K562 (cell line): ENCODE results near the gene TOR1A. TPM values are rescaled to one million over a fixed set of nuclear protein-coding genes. Genes with fewer than 3 reads are reported as not detected.
A peak's percentile ranks its signal among the peaks of the same experiment; 100 is the strongest.

Source experiments
- CBFA2T2 ChIP-seq: fragments of 450-650 bp; conservative IDR thresholded peaks from 2 replicates; pipeline ENCODE4 v1.6.1; 2017; ENCODE audit warnings: mild to moderate bottlenecking
- CCNT2 ChIP-seq: IDR thresholded peaks from 2 replicates; pipeline ENCODE4 v1.6.1; 2011; ENCODE audit warnings: borderline replicate concordance, low read depth, mild to moderate bottlenecking, moderate library complexity, mixed read lengths, low read length; ENCODE audit not compliant: insufficient read length; ENCODE audit errors: extremely low read depth
- CXXC5 ChIP-seq: fragments of 250-450 bp; sonication (Bioruptor Pico); IDR thresholded peaks from 2 replicates; pipeline ENCODE4 v1.8.0; 2022; ENCODE audit warnings: inconsistent platforms, mild to moderate bottlenecking, moderate library complexity
- ELF2 ChIP-seq: fragments of 250-450 bp; sonication (Bioruptor Pico); IDR thresholded peaks from 2 replicates; pipeline ENCODE4 v1.5.0; 2021; ENCODE audit warnings: mild to moderate bottlenecking
- IRF2 ChIP-seq: sonication (generic); formaldehyde crosslinking; IDR thresholded peaks from 2 replicates; pipeline ENCODE4 v1.8.1; 2022; ENCODE audit warnings: mild to moderate bottlenecking, missing genetic modification reagents
- KDM5B ChIP-seq: fragments of 200-600 bp; sonication (generic); IDR thresholded peaks from 2 replicates; pipeline ENCODE4 v1.6.1; 2012; ENCODE audit warnings: low read depth, mild to moderate bottlenecking, moderate library complexity, low read length, control low read depth, inconsistent platforms; ENCODE audit not compliant: insufficient replicate concordance
- MTA3 ChIP-seq: fragments of 450-650 bp; formaldehyde crosslinking; IDR thresholded peaks from 2 replicates; pipeline ENCODE4 v1.6.1; 2017; ENCODE audit warnings: mild to moderate bottlenecking, borderline replicate concordance
- MTF1 ChIP-seq: fragments of 250-450 bp; sonication (Bioruptor Pico); IDR thresholded peaks from 2 replicates; pipeline ENCODE4 v1.9.0; 2021; ENCODE audit warnings: moderate library complexity, mild to moderate bottlenecking, inconsistent platforms, borderline replicate concordance
- NR2C2 ChIP-seq, 2 experiments: fragments of 200-800 bp in 1 of 2; sonication (Bioruptor generic) in 1 of 2; sonication (generic) in 1 of 2; formaldehyde crosslinking in 1 of 2; IDR thresholded peaks; 2 replicates each; pipeline versions ENCODE4 v1.6.1 to v1.8.0; 2016 to 2022; ENCODE audit warnings: mild to moderate bottlenecking in 1 of 2, missing compliant biosample characterization in 1 of 2, missing genetic modification characterization in 1 of 2, missing genetic modification reagents in 1 of 2
- RBM34 ChIP-seq: fragments of 200-400 bp; formaldehyde crosslinking; IDR thresholded peaks from 2 replicates; pipeline ENCODE4 v1.6.1; 2018; ENCODE audit warnings: low read length, borderline replicate concordance; ENCODE audit not compliant: insufficient read depth
- SMAD3 ChIP-seq: fragments of 450-650 bp; formaldehyde crosslinking; conservative IDR thresholded peaks from 2 replicates; pipeline ENCODE4 v1.4.0; 2020; ENCODE audit warnings: mild to moderate bottlenecking
- TCF7L2 ChIP-seq: fragments of 150-350 bp; IDR thresholded peaks from 2 replicates; pipeline ENCODE4 v1.6.1; 2016; ENCODE audit warnings: low read depth, mild to moderate bottlenecking, low read length, moderate library complexity
- ZKSCAN1 ChIP-seq: fragments of 150-350 bp; IDR thresholded peaks from 2 replicates; pipeline ENCODE4 v1.6.1; 2016; ENCODE audit warnings: low read depth, low read length
- polyA plus RNA-seq, 8 experiments: library from polyadenylated mRNA; depleted of rRNA in 4 of 8; stranded (reverse) in 5 of 8; unstranded in 3 of 8; fragments of >200 nt; fragmentation: Nextera tagmentation in 2 of 8; fragmentation: Illumina TruSeq in 1 of 8; extraction: Ambion mirVana in 2 of 8; extraction: Trizol in 1 of 8; gene quantifications; 2 replicates each; pipeline versions ENCODE4 v1.2.1 to v1.2.3, GENCODE V29; 2011 to 2014; ENCODE audit warnings: inconsistent platforms in 1 of 8, missing spikeins in 1 of 8
- total RNA-seq, 7 experiments: library from RNA; depleted of rRNA in 6 of 7; stranded (reverse); fragments of >200 nt in 6 of 7; fragmentation: Illumina TruSeq in 2 of 7; extraction: Trizol in 2 of 7; gene quantifications; 2 replicates each; pipeline versions ENCODE4 v1.2.1 to v1.2.3, GENCODE V29; 2011 to 2021; ENCODE audit warnings: low replicate concordance in 1 of 7
- TF ChIP-seq, protein P1 (sequence below), 2 experiments: IDR thresholded peaks in 1 of 2; conservative IDR thresholded peaks in 1 of 2; 2 replicates each; pipeline ENCODE4 v1.6.1; 2016; ENCODE audit warnings: low read depth in 2 of 2, mild to moderate bottlenecking in 1 of 2, missing compliant biosample characterization in 1 of 2, missing genetic modification characterization in 1 of 2, moderate library complexity in 1 of 2
- TF ChIP-seq, protein P2 (sequence below): fragments of 250-450 bp; sonication (Bioruptor Pico); IDR thresholded peaks from 2 replicates; pipeline ENCODE4 v1.5.0; 2021
- TF ChIP-seq, protein P3 (sequence below): fragments of 450-650 bp; IDR thresholded peaks from 2 replicates; pipeline ENCODE4 v1.6.1; 2016
- TF ChIP-seq, protein P4 (sequence below): fragments of 450-650 bp; IDR thresholded peaks from 2 replicates; pipeline ENCODE4 v1.6.1; 2016; ENCODE audit warnings: borderline replicate concordance

TOR1A gene
- total and polyA plus RNA-seq, 9 of the 15 experiments (the other 6 are each of a cell fraction or from before 2014, with no cell fraction given) = 4.5 to 85.8 (median 51.3) TPM

DNA sequence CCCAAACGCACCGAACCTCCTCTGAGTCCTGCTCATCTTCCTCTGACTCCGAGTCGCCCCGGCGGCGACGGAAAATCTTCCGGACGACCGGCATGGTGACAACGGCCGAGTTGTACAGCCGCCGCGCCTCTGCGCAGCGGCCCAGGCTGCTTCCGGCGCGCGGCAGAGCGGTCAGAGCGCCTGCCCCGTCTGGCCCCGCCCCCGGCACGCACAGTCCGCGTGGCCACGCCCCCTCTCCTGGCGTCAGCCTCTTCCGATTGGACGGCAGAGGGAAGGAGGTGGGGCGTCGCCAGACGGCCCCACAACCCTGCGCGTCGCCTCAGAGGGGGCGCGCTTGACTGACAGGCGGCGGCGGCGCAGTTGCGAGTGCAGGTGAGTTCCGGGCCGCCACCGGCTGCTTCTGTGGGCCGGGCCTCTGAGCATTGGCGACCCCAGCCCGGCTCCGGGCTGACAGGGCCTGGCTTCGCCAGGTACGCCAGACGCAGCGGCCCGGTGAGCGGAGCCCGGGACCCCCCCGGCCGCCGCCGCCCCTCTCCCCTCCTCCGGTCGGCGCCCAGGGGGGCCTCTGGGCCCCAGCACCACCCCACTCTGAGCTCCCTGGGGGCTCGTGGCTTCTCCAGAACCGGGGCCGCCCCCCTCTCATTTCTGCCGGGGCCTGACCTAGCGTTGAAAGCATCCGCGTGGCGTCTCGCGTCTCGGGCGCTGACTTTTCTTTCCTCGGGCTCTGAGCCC lies 11.4 kb upstream of the TOR1A start, which contains the start of the genes C9orf78 and USP20 (continued):
- TF ChIP-seq, protein P1, sequence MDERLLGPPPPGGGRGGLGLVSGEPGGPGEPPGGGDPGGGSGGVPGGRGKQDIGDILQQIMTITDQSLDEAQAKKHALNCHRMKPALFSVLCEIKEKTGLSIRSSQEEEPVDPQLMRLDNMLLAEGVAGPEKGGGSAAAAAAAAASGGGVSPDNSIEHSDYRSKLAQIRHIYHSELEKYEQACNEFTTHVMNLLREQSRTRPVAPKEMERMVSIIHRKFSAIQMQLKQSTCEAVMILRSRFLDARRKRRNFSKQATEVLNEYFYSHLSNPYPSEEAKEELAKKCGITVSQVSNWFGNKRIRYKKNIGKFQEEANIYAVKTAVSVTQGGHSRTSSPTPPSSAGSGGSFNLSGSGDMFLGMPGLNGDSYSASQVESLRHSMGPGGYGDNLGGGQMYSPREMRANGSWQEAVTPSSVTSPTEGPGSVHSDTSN (CRISPR knock-in tag; IDR thresholded peaks at IDR 0.05; ENCODE audit: low read depth) = no peak
- TF ChIP-seq, protein P1 (tag; conservative IDR thresholded peaks at IDR 0.05; ENCODE audit: low read depth) = peak; percentile 86
- TF ChIP-seq, protein P2, sequence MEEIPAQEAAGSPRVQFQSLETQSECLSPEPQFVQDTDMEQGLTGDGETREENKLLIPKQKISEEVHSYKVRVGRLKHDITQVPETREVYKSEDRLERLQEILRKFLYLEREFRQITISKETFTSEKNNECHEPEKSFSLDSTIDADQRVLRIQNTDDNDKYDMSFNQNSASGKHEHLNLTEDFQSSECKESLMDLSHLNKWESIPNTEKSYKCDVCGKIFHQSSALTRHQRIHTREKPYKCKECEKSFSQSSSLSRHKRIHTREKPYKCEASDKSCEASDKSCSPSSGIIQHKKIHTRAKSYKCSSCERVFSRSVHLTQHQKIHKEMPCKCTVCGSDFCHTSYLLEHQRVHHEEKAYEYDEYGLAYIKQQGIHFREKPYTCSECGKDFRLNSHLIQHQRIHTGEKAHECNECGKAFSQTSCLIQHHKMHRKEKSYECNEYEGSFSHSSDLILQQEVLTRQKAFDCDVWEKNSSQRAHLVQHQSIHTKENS = no peak
- TF ChIP-seq IRF2 (CRISPR knock-in tag) (no peak), SMAD3 (CRISPR knock-in tag) (no peak), ELF2 (CRISPR knock-in tag) (peak; percentile 100), NR2C2 (CRISPR knock-in tag; IDR thresholded peaks at IDR 0.05) (no peak), NR2C2 (tag; IDR thresholded peaks at IDR 0.05) (no peak), KDM5B (peak; percentile 99), MTA3 (peak; percentile 80), CCNT2 (peak; percentile 93), TCF7L2 (peak; percentile 27; the same call in 1 of the 2 replicates), CXXC5 (peak; percentile 95), ZKSCAN1 (peak; percentile 68; the same call in 1 of the 2 replicates), RBM34 (peak; percentile 97; the same call in 1 of the 2 replicates), MTF1 (CRISPR knock-in tag) (no peak), CBFA2T2 (no peak)
- TF ChIP-seq, protein P3, sequence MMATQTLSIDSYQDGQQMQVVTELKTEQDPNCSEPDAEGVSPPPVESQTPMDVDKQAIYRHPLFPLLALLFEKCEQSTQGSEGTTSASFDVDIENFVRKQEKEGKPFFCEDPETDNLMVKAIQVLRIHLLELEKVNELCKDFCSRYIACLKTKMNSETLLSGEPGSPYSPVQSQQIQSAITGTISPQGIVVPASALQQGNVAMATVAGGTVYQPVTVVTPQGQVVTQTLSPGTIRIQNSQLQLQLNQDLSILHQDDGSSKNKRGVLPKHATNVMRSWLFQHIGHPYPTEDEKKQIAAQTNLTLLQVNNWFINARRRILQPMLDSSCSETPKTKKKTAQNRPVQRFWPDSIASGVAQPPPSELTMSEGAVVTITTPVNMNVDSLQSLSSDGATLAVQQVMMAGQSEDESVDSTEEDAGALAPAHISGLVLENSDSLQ = peak; percentile 99
- TF ChIP-seq, protein P4, sequence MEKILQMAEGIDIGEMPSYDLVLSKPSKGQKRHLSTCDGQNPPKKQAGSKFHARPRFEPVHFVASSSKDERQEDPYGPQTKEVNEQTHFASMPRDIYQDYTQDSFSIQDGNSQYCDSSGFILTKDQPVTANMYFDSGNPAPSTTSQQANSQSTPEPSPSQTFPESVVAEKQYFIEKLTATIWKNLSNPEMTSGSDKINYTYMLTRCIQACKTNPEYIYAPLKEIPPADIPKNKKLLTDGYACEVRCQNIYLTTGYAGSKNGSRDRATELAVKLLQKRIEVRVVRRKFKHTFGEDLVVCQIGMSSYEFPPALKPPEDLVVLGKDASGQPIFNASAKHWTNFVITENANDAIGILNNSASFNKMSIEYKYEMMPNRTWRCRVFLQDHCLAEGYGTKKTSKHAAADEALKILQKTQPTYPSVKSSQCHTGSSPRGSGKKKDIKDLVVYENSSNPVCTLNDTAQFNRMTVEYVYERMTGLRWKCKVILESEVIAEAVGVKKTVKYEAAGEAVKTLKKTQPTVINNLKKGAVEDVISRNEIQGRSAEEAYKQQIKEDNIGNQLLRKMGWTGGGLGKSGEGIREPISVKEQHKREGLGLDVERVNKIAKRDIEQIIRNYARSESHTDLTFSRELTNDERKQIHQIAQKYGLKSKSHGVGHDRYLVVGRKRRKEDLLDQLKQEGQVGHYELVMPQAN = peak; percentile 99
